Measurements from ENCODE around the gene DNHD1.
A peak's percentile ranks its signal among the peaks of the same experiment; 100 is the strongest.

GRCh38 chr11:6505577-6506240 lies 8.6 kb downstream of the DNHD1 start:
- TF ChIP-seq CTCF (conservative IDR thresholded peaks at IDR 0.05) (peak; percentile 92), ZFX (IDR thresholded peaks at IDR 0.05) (no peak)
